Tibial nerve (tissue), 4 donors: ENCODE results near the gene MMUT.

ENCODE experiments used
- CTCF ChIP-seq, 5 experiments: fragments of 200-600 bp in 3 of 5; fragments of 450-650 bp in 2 of 5; sonication (generic) in 3 of 5; IDR thresholded peaks; one replicate each; pipeline ENCODE4 v1.5.1; 2016 to 2019; ENCODE audit warnings: antibody characterized with exemption in 5 of 5, mild to moderate bottlenecking in 3 of 5, moderate library complexity in 2 of 5
- EP300 ChIP-seq, 2 donors: sonication (generic); formaldehyde crosslinking; IDR thresholded peaks; one replicate each; pipeline ENCODE4 v1.6.1; 2017; ENCODE audit warnings: antibody characterized with exemption in 2 of 2, mild to moderate bottlenecking in 1 of 2

GRCh38 chr6:49409951-49410542 is 53.0 kb downstream of the MMUT start:
- TF ChIP-seq CTCF (IDR thresholded peaks at IDR 0.05) (peak; percentile 59 to 86 (median 77)), EP300 (IDR thresholded peaks at IDR 0.05) (no peak)
